GM19452 (cell line): Measurements from ENCODE around the gene CDC5L.

Experiments used
- ATAC-seq: cut with Tn5 transposase; IDR thresholded peaks from one replicate; pipeline ENCODE4 v1.9.1; 2021; ENCODE audit not compliant: unreplicated experiment

CDC5L gene

GRCh38 chr6:44373051-44373450 is 14.5 kb upstream of the CDC5L start:
- no peak for ATAC-seq

- no peak for ATAC-seq
Observed at GRCh38 chr6:44373787-44374186, 13.7 kb upstream of the CDC5L start.

- ATAC-seq = no peak
Observed at GRCh38 chr6:44375071-44375470, 12.4 kb upstream of the CDC5L start.

GRCh38 chr6:44377484-44377883 is 10.0 kb upstream of the CDC5L start:
- no peak for ATAC-seq

DNA sequence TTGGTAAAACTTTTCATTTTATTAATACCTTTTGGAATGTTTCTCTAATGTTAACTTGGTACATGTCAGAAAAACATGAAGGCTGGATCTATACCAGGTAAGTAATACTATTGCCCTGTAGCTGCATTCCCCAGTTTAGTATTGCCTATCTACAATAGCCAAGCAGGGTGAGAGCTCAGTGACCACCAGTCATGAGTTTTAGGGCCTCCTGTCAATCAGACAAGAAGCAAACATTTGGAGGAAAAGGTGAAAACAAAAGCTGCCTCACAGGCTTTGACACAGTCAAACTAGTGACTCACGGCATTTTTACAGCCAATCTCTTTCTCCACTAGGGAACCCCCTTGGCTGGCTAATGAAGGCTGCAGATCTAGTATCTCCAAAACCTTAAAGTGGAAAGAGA is 9.5 kb upstream of the CDC5L start:
- ATAC-seq = no peak

- ATAC-seq = no peak
Observed at GRCh38 chr6:44381739-44382138, 5.8 kb upstream of the CDC5L start.

GRCh38 chr6:44386364-44386928 is 1.1 kb upstream of the CDC5L start:
- no peak for ATAC-seq

- ATAC-seq = peak; percentile 9
Observed at GRCh38 chr6:44386929-44387345, 569 bp upstream of the CDC5L start.

DNA sequence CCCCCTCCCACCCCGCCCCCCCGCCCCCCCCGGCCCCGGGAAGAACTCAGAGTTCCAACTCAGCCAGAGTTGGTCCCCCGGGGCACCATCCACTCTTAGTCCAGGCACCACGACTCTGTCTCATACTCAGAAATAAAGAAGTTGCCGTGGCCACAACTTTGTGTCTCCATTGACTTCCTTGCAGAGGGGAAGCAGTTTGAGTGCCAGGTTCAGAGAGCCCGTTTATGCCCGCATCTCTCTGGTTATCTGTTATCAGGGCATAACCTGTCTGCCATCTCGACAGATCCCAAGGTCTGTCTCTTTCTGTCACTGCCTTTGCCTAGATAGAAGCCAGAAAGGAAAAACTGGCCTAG is 605 bp downstream of the CDC5L start:
- ATAC-seq = no peak

- no peak for ATAC-seq
Observed at GRCh38 chr6:44388887-44389286, 1.4 kb downstream of the CDC5L start.

DNA sequence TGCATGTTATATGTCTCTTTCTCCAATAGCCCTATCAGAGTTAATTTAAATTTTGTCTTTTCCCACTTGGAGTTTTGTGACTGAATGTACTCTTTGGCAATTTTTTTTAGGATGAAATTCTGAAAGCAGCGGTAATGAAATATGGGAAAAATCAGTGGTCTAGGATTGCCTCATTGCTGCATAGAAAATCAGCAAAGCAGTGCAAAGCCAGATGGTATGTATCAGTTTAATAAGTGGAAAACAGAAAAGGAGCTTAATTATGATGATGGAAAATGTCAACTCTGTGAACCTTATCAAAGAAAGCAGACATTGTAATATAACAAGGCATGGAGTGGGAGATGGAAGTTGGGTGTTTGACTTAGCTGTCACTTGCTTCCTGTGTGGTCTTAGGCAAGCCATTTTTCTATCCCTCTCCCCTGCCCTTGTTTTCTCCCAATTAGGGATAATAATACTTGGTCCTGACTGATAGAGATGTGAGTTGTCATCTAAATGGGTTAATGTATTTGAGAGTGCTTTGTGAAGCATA is 2.7 kb downstream of the CDC5L start:
- no peak for ATAC-seq

GRCh38 chr6:44395501-44395900 is 8.0 kb downstream of the CDC5L start:
- no peak for ATAC-seq

DNA sequence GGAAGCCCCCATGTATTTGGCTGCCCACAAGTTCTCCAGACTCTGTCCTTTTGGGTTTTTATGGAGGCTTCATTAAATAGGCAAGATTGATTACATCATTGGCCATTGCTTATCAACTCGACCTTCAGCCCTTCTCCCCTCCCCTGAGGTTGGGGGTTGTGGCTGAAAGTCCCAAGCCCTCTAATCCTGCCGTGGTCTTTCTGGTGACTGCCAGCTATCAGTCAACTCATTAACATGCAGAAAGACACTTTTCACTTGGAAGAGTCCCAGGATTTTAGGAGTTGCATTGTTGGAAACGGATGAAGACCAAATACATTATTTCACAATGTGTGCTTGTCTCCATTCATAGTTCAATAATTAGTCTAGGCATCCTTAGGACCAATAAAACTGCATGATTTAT is 9.5 kb downstream of the CDC5L start:
- no peak for ATAC-seq

DNA sequence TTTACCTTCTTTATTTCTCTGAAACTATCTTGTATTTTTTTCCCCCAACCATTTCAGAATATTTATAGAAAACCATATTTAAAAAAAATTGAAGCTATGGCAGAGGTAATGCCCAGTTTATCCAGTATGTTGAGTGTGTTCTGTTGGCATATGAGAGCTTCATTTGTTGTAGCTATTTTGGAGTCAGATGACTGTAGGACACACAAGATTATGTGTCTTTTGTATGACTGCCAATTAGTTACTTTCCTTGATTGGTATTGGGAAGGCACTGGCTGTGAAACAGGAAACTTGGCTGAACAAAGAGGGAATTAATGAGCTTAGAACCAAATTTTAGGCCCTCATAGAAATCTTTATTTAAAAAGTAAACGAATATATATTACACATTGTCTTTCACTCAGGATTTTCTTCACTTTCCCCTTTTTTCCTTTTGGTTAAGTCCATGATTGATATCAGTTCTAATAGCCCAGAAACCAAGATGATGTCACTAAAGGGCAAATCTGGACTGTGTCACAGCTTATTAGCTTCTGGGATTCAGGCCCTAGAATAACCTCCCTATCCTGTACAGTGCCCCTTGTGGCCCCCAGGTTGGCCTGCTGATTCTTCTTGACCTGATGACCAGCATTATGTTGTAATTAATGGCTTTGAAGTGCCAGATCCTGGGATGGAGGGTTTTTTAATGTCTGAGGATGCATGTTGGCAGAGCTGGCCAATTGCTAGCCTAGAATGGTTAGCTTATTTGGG is 10.1 kb downstream of the CDC5L start:
- no peak for ATAC-seq

GRCh38 chr6:44399991-44400390 is 12.5 kb downstream of the CDC5L start:
- ATAC-seq = no peak

DNA sequence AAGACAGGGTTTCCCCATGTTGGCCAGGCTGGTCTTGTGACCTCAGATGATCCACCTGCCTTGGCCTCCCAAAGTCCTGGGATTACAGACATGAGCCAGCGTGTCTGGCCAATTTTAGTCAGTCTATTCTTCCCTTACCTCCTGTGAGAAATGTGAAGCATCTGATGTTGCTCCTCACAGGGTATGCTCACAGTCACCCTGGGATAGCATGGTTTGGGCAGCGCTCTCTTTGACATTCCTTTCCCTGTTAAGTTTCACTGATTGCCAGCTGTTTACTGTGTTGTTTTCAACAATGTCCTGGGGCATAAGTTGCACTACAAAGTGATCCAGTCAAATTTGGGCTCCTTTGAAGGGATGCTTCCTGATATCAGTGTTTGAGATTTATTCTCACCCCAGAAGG is 13.1 kb downstream of the CDC5L start:
- no peak for ATAC-seq

GRCh38 chr6:44401138-44401537 is 13.6 kb downstream of the CDC5L start:
- no peak for ATAC-seq

- ATAC-seq = no peak
Observed at GRCh38 chr6:44404022-44404714, 16.7 kb downstream of the CDC5L start.

DNA sequence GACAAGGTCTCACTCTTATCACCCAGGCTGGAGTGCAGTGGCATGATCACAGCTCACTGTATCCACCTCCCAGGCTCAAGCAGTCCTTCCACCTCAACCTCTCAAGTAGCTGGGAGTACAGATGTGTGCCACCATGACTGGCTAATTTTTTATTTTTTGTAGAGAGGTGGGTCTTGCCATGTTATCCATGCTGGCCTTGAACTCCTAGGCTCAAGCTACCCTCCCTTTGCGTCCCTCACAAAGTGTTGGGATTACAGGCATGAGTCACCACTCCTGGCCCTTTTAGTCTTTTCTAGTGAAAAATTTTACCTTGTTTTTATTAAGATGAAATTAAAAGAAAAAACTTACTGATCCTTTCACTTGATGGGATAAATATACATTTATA is 17.2 kb downstream of the CDC5L start:
- ATAC-seq = no peak

DNA sequence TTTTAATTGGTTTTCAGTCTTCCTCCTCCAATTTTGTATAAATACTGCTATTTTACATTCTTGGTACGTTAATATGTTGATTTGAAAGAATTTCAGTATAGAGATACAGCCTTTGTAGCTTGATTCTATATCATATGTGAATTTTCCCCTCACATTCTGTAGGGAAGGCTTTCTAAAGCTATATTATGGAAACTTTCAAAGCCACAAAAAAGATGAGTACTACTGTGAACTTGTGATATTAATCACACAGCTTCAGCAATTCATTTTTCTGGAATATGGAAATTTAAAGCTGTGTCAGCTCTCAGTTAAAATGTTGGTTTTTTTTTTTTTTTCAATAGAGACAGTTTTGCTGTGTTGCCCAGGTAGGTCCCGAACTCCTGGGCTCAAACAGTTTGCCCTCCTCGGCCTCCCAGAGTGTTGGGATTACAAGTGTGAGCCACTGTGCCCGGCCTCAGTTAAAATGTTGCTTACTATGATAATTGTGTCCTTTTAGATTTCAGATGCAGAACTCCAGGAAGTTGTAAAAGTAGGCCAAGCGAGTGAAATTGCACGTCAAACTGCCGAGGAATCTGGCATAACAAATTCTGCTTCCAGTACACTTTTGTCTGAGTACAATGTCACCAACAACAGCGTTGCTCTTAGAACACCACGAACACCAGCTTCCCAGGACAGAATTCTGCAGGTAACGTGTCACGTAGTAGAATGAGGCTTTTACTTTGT is 20.6 kb downstream of the CDC5L start:
- ATAC-seq = no peak

DNA sequence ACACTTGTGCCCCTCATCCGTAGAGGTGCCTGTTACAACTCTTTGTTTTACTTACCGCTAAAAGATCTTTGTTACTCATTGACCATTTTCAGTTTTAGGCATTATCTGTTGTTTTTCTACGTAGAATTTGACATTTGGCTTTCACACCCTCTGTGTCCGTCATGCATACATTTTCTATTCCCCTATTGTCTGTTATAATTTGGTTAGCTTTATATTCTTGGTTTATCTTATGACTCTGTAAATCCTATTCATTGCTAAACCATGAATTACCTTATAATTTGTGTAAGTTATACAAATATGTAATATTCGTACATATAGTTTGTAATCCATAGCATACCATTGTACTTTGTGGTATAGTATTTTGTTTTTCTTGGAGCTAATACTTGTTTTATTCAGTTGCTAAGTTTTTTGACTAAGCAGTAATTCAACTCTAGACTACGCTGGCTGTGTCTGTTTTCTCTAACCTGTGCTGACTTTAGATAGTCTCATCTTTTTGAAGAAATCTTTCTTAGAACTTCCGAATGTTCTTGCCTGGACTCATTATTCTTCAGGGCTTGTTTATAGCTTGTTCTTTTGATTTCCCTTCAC is 21.8 kb downstream of the CDC5L start:
- no peak for ATAC-seq
